PC-3 (cell line): ENCODE data around the gene PGM2L1.

Experiments
- CTCF ChIP-seq: fragments of 300-600 bp; sonication (generic); conservative IDR thresholded peaks from 2 replicates; pipeline ENCODE4 v1.5.1; 2017; ENCODE audit warnings: antibody characterized with exemption, low read depth, mild to moderate bottlenecking, low read length
- EZH2 ChIP-seq: fragments of 300-600 bp; sonication (generic); IDR thresholded peaks from one replicate; pipeline ENCODE4 v1.6.1; 2017; ENCODE audit warnings: antibody characterized with exemption, mild to moderate bottlenecking, low read length; ENCODE audit not compliant: unreplicated experiment
- EZH2phosphoT487 ChIP-seq: fragments of 300-600 bp; sonication (generic); IDR thresholded peaks from 2 replicates; pipeline ENCODE4 v1.6.1; 2018; ENCODE audit warnings: mild to moderate bottlenecking, antibody characterized with exemption, low read length, borderline replicate concordance

- TF ChIP-seq CTCF: no peak
- TF ChIP-seq EZH2: no peak
- TF ChIP-seq EZH2phosphoT487: no peak
These were observed 5.5 kb upstream of the PGM2L1 start for GRCh38 chr11:74403607-74404321.
